GM18517 (cell line): ENCODE measurements around the gene PNPLA1.

Experiments used
- ATAC-seq: cut with Tn5 transposase; IDR thresholded peaks from one replicate; pipeline ENCODE4 v1.9.1; 2021; ENCODE audit warnings: mild to moderate bottlenecking, moderate library complexity; ENCODE audit not compliant: unreplicated experiment

The PNPLA1 gene

GRCh38 chr6:36355819-36356218 is 86.0 kb downstream of the PNPLA1 start:
- no peak for ATAC-seq

- ATAC-seq: no peak
Measured at GRCh38 chr6:36357872-36358225, 88.0 kb downstream of the PNPLA1 start.
